Esophagus mucosa (tissue), 1 donor: ENCODE measurements around the gene DUSP15. TPM values are rescaled to one million over a fixed set of nuclear protein-coding genes. Genes with fewer than 3 reads are reported as not detected.

Experiments
- ATAC-seq: fragments of 200-7000 bp; cut with Tn5 transposase; one replicate; pipeline ENCODE4 v1.9.1; 2020
- total RNA-seq: library from RNA; stranded (reverse); gene quantifications from one replicate; pipeline ENCODE4 v1.2.4, GENCODE V29; 2023
- donor health status: DM: yes; HTN: yes; CAD: no.

DUSP15 gene
- total RNA-seq, 1 donor from 2014 or later = 0.64 TPM

GRCh38 chr20:31859266-31859997 lies 10.9 kb downstream of the DUSP15 start:
- ATAC-seq = no peak

- no peak for ATAC-seq
These were observed 11.6 kb downstream of the DUSP15 start for GRCh38 chr20:31858760-31859083.

DNA sequence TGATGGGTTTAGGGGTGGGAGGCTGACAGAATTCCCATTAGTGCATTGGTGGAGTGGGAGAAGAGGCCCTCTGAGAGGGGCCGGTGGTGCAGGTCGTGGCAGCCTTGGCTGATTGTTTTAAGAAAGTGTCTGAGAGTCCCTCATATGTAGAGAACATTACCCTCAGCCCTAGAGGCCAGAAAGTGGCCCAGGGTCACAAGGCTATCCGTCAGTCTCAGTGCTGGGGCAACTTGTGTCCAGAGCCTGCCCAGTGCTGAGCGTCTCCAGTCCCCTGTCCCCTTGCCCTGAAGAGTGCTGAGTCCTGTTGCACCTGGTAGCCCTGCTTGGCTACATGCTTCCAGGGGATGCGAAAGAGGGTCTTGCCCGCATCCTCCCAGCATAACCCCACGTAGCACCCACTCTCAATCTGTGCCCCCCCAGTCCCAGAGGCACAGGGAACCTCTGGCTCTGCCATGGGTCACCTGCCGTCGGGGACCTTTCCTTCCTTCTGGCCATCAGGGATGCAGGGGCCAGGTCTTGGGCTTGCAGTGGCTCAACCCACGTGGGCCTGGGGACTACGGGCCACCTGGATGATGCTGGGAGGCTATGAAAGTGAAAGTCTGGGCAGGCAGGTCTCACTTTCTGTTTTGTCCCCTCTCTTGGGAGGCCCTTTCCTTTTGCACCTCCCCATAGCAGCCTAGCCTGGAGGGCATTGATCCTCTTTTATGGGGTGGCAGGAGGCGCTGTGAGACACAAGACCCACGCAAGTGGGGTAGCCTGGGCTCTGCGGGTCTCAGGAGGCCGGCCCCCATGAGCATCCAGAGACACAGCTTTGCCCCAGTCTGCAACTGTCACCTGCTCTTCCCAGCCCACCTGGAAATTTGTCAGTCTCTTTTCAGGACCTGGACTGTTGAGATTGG lies 12.2 kb downstream of the DUSP15 start:
- no peak for ATAC-seq

DNA sequence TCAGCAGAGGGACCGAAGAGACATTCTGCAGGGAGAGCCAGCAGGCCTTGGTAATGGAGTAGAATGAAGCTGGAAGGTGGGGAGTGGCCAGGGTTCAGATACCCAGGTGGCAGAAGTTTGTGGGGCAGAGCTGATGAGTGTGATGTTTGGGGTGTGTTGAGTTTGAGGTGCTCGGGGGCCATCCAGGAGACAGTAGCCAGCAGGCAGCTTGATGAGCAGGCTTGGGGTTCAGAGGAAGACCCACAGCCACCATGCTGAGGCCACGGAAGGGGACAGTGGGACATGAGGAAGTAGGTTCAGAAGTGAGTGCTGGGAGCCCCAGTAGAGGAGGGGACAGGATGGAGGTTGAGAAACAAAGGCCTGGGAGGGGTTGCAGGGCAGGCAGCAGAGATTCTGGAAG lies 13.8 kb downstream of the DUSP15 start:
- ATAC-seq = no peak

DNA sequence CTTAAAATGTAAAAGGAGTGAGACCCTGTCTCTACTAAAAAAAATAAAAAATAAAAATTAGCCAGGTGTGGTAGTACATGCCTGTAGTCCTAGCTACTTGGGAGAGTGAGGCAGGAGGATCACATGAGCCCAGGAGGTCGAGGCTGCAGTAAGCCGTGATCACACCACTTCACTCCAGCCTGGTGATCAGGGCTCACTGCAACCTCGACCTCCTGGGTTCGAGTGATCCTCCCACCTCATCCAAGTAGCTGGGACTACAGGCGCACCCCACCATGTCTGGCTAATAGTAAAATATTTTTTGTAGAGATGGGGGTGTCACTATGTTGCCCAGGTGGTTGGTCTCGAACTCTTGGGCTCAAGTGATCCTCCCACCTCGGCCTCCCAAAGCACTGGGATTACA lies 16.8 kb downstream of the DUSP15 start:
- ATAC-seq = no peak

DNA sequence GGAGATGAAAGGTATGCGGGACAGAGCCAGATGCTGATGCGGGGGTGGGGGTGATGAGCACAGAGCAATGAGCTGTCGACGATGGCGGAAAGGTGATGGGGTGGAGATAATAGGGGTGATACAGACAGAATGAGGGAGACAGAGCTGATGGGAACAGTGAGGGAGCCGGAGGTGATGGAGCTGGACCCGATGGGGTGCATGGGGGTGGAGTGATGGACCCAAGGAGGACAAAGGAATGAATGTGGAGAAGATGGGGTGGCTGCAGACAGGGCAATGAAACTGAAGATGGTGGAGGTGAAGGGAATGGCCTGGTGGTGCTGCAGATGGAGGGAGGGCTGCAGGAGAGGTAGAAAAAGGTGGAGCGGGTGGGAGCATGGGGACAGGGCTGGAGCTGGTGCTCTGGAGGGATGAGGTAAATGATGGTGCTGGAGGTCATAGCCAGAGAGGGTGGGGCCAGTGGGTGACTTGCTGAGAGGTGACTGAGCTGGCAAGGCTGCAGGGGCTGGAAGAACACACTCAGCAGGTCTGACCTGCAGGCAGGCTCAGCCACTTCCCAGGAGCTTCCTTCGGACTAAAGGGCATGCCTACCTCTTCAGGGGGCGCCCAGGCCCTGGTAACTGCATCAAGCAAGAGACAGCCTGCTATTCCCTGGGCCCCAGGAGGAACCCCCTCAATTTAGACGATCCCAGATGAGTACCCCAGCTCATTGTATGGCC lies 18.9 kb downstream of the DUSP15 start:
- ATAC-seq = peak; percentile 75

DNA sequence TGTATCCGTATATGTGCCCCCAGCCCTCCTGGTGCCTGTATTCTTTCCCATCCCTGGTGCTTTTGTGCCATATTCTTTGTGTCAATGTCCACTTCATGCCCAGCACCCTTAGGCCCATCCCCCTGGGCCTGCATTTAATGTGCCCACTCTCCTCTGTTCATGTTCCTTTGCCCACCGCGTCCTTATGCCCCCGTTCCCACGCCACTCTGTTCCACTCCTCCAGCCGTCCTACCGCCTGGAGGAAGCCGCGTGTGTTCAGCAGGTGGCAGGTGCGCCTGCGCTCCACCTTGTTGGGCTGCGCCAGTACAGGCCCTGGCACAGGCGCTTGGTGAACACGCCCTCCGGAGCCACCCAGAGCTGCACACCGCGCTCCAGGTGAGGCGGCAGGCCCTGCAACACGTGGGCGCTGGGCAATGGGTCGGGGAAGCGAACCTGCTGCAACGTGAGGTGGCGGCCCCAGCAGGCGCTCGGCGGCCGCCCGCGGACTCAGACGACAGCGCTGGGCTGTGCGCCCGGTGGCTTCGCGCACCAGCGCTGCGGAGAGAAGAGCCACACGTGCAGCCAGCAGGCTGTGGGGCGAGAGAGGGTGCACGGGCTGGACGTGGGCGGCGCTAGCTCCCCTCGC lies 20.9 kb downstream of the DUSP15 start:
- ATAC-seq = peak; percentile 91

DNA sequence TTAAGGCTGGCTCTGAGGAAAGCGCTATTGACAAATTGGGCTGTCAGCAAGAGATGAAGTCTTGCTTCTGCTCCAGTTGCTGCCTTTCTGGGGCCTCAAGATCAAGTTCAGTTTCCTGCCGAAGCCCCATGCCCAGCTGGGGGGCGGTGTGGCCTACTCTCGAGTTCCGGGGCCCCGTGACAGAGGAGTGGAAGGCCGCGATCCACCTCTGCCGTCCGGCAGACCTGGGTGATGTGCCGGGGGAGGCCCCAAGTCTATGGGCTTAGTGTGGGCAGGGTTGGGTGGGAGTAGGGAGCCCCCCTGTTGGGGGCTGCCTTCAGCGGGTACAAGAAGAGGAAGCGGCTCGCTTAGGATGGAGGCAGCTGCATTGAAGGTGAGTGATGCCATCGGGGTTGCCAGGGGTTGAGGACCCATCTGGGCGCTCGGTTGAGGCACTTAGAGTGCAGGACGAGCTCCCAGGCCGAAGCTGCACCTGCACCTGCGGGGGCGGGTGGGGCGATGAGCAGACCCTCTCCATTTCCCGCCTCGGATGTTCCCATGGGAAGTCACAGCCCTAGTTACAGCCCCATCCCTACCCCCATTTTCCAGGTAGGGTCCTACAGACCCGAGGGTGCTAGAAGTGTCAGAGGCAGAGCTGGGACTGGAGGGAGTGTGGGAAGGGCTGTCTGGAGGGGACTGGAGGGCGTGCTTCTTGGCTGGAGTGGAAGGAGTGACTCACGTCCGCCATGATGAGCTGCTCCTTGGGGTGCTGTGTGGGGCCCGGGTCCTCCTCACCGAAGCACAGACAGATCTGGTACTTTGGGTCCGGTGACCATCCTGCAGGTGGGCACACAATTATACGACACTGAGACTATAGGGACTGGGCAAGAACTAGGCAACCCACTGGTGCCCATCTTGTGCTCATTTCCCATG lies 22.0 kb downstream of the DUSP15 start:
- ATAC-seq = no peak

GRCh38 chr20:31846793-31847138 lies 23.6 kb downstream of the DUSP15 start:
- no peak for ATAC-seq

DNA sequence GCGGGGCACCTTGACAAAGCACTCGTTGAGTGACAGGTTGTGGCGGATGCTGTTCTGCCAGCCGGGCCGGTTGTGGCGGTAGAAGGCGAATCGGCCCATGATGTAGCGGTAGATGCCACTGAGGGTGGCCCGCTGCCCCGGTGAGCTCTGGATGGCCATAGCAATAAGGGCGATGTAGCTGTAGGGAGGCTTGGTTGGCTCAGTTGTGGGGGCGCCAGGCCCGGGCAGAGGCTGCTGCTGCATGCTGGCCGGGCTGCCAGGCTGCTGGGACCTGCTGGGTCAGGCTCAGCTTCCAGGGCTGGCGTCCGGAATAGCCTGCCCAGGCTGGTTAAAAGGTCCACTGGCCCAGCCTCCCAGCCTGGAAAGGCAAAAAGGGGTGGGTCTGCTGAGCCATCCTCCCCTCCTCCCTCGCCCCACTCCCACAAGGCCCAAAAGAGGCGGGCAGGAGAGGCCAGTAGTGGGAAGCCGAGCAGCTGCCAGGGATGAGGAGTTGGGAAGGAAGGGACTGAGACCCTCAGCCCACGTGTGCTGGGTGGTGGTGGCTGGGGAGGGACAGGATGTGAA lies 24.9 kb downstream of the DUSP15 start, which contains the start of gene FOXS1:
TSS of gene FOXS1 (minus strand) at position 305 of the 564 bp plus-strand sequence. CDS start at position 243, 62 bp downstream.
- ATAC-seq = peak; percentile 33

GRCh38 chr20:31844737-31845299 lies 25.5 kb downstream of the DUSP15 start:
- ATAC-seq = no peak

GRCh38 chr20:31843881-31844280 lies 26.4 kb downstream of the DUSP15 start:
- ATAC-seq = no peak

DNA sequence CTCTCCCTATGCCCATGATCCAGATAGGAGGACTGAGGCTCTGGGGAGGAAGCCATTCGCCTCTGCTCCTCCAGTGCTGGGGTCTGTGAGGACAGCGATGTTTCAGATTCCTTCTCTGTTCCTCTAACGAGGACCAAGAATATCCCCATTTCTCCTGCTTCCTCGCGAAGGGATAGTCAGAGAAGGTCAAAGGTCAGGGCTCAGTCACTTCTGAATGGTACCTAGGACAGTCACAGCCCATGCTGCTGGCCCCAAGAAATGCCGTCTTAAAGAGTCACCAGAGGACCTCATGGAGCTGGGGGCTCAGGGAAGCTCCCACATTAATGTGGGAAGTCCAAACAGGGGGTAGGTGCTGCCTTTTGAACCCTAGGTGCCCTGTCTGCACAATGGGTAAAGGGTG lies 27.0 kb downstream of the DUSP15 start:
- ATAC-seq = no peak

DNA sequence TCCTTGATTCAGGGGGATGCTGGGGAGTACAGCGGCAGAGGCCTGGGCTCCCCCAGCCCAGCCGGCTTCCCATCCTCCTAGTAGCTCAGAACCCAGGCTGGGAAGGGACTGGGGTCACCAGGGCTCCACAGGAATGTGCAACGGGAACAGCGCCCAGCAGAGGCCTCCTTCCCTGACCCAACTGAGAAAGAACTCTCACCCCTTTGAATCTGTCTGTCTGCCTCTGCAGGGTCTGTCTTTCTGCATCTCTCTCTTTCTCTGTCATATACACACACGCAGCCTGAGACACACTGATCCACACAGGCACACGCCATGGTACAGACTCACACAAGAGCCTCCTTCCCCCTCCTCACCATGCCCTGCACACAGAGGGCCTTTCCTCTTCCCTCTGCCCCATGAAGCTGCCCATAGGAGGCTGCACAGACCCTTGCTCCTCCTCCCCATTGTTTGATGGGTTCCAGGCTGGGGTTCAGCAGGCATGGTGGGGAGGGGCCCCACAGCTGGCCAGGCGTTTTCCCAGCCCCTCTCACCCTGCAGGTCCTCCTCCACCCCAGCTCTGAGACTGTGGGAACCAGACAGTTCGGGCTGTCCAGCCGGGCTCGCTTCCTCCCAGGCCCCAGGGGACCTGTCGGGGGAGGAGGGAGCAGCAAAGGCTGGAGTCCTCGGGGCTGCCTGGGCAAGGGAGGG lies 27.7 kb downstream of the DUSP15 start:
- no peak for ATAC-seq

DNA sequence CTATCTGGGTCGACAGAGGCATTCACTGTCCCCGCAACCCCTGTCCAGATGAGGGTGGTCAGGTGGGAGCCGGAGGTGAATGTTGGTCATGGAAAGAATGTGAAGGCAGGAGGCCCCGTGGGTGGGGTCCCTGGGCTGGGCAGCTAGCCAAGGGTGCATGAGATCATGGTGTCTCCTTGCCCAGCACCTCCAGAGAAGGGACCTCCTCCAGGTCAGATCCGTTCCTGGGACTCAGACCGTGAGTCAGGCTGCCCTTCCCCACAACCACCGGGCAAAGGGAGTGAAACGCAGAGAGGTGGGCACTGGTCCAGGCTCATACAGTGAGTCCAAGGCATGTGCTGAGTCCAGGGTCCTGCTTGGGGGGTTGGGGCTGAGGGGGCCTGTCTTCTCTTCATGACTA lies 28.4 kb downstream of the DUSP15 start:
- no peak for ATAC-seq

GRCh38 chr20:31840906-31841816 lies 29.2 kb downstream of the DUSP15 start:
- ATAC-seq = no peak

DNA sequence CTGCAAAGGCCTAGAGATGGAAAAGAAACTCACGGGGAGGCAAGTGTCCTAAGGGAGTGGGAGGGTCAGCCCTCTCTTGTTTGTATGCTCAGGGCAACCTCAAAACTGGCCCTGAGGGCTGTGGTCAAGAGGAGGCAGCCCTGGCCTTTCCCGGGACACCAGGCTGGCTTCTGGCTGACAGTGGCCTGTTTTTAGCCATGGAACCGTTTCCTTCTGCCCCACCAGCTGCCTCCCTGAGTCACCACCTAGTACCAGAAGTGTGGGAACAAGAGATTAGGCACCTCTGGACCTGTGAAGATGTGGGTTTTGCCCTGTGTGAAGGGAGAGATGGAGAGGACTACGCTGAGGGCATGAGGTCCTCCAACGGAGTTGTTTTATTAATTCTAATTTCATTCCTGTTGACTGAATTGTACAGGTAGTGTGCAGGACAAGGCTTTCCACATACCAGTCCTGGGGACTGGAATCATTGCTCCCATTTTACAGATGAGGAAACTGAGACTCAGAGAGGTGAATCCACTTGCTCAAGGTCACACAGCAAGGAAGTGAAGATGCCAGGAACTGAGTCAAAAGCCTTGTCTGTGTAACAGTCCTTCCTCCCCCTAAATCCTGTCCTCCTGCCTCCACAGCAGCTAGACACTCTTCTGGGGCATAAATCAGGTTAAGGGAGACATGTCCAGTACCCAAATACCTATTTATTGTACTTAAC lies 30.4 kb downstream of the DUSP15 start:
- no peak for ATAC-seq

DNA sequence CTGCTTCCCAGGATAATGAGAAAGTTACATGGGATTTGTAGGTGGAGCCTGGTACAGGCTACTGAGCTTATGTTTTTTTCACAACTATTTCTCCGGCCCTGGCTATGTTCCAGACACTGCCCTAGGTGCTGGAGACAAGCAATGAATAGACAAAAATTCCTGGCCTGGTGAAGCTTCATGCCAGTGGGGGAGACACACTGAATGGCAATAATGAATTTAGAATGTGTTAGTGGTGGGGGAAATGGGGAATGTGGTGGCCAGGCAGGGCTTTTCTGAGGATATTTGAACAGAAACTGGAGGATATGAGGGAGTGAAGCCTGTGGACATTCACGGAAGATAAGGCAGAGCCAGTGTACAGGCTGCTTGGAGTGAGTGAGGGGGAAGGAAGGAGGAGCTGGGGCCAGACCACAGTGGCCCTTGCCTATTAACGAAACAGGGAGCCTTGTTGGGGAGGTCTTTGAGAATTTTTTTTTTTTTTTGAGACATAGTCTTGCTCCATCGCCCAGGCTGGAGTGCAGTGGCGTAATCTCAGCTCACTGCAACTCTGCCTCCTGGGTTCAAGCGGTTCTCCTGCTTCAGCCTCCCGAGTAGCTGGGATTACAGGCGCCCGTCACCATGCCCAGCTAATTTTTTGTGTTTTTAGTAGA lies 31.6 kb downstream of the DUSP15 start:
- no peak for ATAC-seq
